ENCODE measurements around the gene TUBA1A. TPM values are rescaled to one million over a fixed set of nuclear protein-coding genes. Genes with fewer than 3 reads are reported as not detected.

TUBA1A gene
- total RNA-seq (100 to 1,000 TPM; 264 to 270 TPM), polyA plus RNA-seq (100 to 1,000 TPM in 1 of 2 donors, 10 to 100 TPM in 1; 89.7 to 253 TPM)
- long read RNA-seq, donor 1, transcript TUBA1A-206 (2 exons, 696 nt) = minor isoform, 9 of 910 reads
- long read RNA-seq, donor 1, transcript TUBA1A-201 (4 exons, 1,887 nt) = minor isoform, 9 of 910 reads
- long read RNA-seq, donor 1, transcript TUBA1A-207 (3 exons, 1,384 nt) = minor isoform, 26 of 910 reads
- long read RNA-seq, donor 1, transcript TUBA1A-202 (4 exons, 1,915 nt) = major isoform, 445 of 910 reads
- long read RNA-seq, donor 1, partial matches to known transcripts = 390 of 910 reads
- long read RNA-seq, donor 1, other reads (novel, unspliced or antisense) = 21 of 910 reads
- long read RNA-seq, donor 2, transcript TUBA1A-207 (3 exons, 1,384 nt) = minor isoform, 13 of 166 reads
- long read RNA-seq, donor 2, transcript TUBA1A-202 (4 exons, 1,915 nt) = major isoform, 145 of 166 reads
- long read RNA-seq, donor 2, partial matches to known transcripts = 0 of 166 reads
- long read RNA-seq, donor 2, other reads (novel, unspliced or antisense) = 0 of 166 reads
- long read RNA-seq, donor 3, transcript TUBA1A-202 (4 exons, 1,915 nt) = major isoform, 138 of 147 reads
- long read RNA-seq, donor 3, partial matches to known transcripts = 0 of 147 reads
- long read RNA-seq, donor 3, other reads (novel, unspliced or antisense) = 0 of 147 reads
- long read RNA-seq, donor 4, transcript TUBA1A-206 (2 exons, 696 nt) = minor isoform, 5 of 187 reads
- long read RNA-seq, donor 4, transcript TUBA1A-207 (3 exons, 1,384 nt) = minor isoform, 16 of 187 reads
- long read RNA-seq, donor 4, transcript TUBA1A-202 (4 exons, 1,915 nt) = major isoform, 157 of 187 reads
- long read RNA-seq, donor 4, partial matches to known transcripts = 0 of 187 reads
- long read RNA-seq, donor 4, other reads (novel, unspliced or antisense) = 0 of 187 reads
- long read RNA-seq, donor 5, transcript TUBA1A-202 (4 exons, 1,915 nt) = major isoform, 459 of 517 reads
- long read RNA-seq, donor 5, transcript TUBA1A-201 (4 exons, 1,887 nt) = minor isoform, 9 of 517 reads
- long read RNA-seq, donor 5, transcript TUBA1A-207 (3 exons, 1,384 nt) = minor isoform, 25 of 517 reads
- long read RNA-seq, donor 5, transcript TUBA1A-206 (2 exons, 696 nt) = minor isoform, 10 of 517 reads
- long read RNA-seq, donor 5, partial matches to known transcripts = 8 of 517 reads
- long read RNA-seq, donor 5, other reads (novel, unspliced or antisense) = 0 of 517 reads

- H3K4me1 ChIP-seq (ENCODE audit: control insufficient read depth in 5 of 5, insufficient read depth in 5 of 5, low read length in 5 of 5) = peaks cover 0 to 18% (median 1%) of the 10 kb centered on the region in 5 donors
- no peaks in the 10 kb centered on the region for H3K9me3 ChIP-seq (ENCODE audit: control insufficient read depth in 4 of 4, insufficient read depth in 3 of 4, low read length in 3 of 4)
- DNase-seq = peak; percentile 99 to 100 (median 100)
- H3K27ac ChIP-seq (ENCODE audit: low read depth in 1 of 2, low read length in 1 of 2) = peak within 1 kb of the TSS; percentile 98 to 99
- peak within 1 kb of the TSS; percentile 61 for H3K4me3 ChIP-seq
- H3K27me3 ChIP-seq (ENCODE audit: control insufficient read depth in 3 of 3, insufficient read depth in 3 of 3, low read length in 2 of 3) = no peaks in the 10 kb centered on the region
- H3K9ac ChIP-seq (ENCODE audit: insufficient read depth in 1 of 2, low read length in 2 of 2) = peak within 1 kb of the TSS; percentile 89 to 98
- ATAC-seq (ENCODE audit: insufficient read depth, low FRiP score) = peak; percentile 94
- 0 to 1% methylated on average over 25 to 26 of the region's 26 CpGs for WGBS, 2 donors
- TF ChIP-seq CTCF (IDR thresholded peaks at IDR 0.05; ENCODE audit: control extremely low read depth, extremely low read depth) = no peak
- peaks cover 5 to 15% (median 8%) of the 10 kb centered on the region in 4 donors for H3K36me3 ChIP-seq (ENCODE audit: control insufficient read depth in 4 of 4, insufficient read depth in 4 of 4, low read length in 4 of 4)
These were observed at the start of gene TUBA1A for GRCh38 chr12:49188916-49189367. Gene TUBA1A, minus strand, starts transcription at chr12:49189080. Its CDS starts 101 bp downstream, at chr12:49188979.

- ATAC-seq (ENCODE audit: insufficient read depth, low FRiP score) (no peak), DNase-seq (no peak)
- H3K9ac ChIP-seq (ENCODE audit: insufficient read depth in 1 of 2, low read length in 2 of 2) = no peak overlapping the region
- peaks cover 0 to 25% (median 15%) of the 10 kb centered on the region in 5 donors for H3K4me1 ChIP-seq (ENCODE audit: control insufficient read depth in 5 of 5, insufficient read depth in 5 of 5, low read length in 5 of 5)
- H3K27me3 ChIP-seq (ENCODE audit: control insufficient read depth in 3 of 3, insufficient read depth in 3 of 3, low read length in 2 of 3) = no peaks in the 10 kb centered on the region
- no peak for TF ChIP-seq CTCF (IDR thresholded peaks at IDR 0.05; ENCODE audit: control extremely low read depth, extremely low read depth)
- no peak overlapping the region for H3K4me3 ChIP-seq
- no peaks in the 10 kb centered on the region for H3K9me3 ChIP-seq (ENCODE audit: control insufficient read depth in 4 of 4, insufficient read depth in 3 of 4, low read length in 3 of 4)
- H3K27ac ChIP-seq (ENCODE audit: low read depth in 1 of 2, low read length in 1 of 2) = no peak overlapping the region
- H3K36me3 ChIP-seq (ENCODE audit: control insufficient read depth in 4 of 4, insufficient read depth in 4 of 4, low read length in 4 of 4) = no peaks in the 10 kb centered on the region
- WGBS, 2 donors = 83 to 100% methylated on average over 1 of the region's 1 CpG
These were observed 47.5 kb upstream of the TUBA1A start for GRCh38 chr12:49236423-49236822.

GRCh38 chr12:49233842-49234526 is 45.1 kb upstream of the TUBA1A start:
- DNase-seq = peak; percentile 24 to 26 (median 26)
- H3K9me3 ChIP-seq (ENCODE audit: control insufficient read depth in 4 of 4, insufficient read depth in 3 of 4, low read length in 3 of 4) = no peaks in the 10 kb centered on the region
- H3K36me3 ChIP-seq (ENCODE audit: control insufficient read depth in 4 of 4, insufficient read depth in 4 of 4, low read length in 4 of 4) = no peaks in the 10 kb centered on the region
- peak overlapping the region; percentile 93 to 94 for H3K27ac ChIP-seq (ENCODE audit: low read depth in 1 of 2, low read length in 1 of 2)
- H3K4me3 ChIP-seq = no peak overlapping the region
- ATAC-seq (ENCODE audit: insufficient read depth, low FRiP score) = peak; percentile 28
- H3K4me1 ChIP-seq (ENCODE audit: control insufficient read depth in 5 of 5, insufficient read depth in 5 of 5, low read length in 5 of 5) = peaks cover 0 to 25% (median 15%) of the 10 kb centered on the region in 5 donors
- peak overlapping the region in 1 of 2 donors; percentile 73 for H3K9ac ChIP-seq (ENCODE audit: insufficient read depth in 1 of 2, low read length in 2 of 2)
- no peaks in the 10 kb centered on the region for H3K27me3 ChIP-seq (ENCODE audit: control insufficient read depth in 3 of 3, insufficient read depth in 3 of 3, low read length in 2 of 3)
- no peak for TF ChIP-seq CTCF (IDR thresholded peaks at IDR 0.05; ENCODE audit: control extremely low read depth, extremely low read depth)
- WGBS, 2 donors = 31 to 53% methylated on average over 19 of the region's 19 CpGs

Data from lung (tissue), 16 donors.